IMR-90 (cell line): ENCODE results near the gene ZNF200. TPM values are rescaled to one million over a fixed set of nuclear protein-coding genes. Genes with fewer than 3 reads are reported as not detected.

Experiments used
- ATAC-seq: fragments of 200-7000 bp; cut with Tn5 transposase; 2 replicates; pipeline ENCODE4 v1.9.1; 2020; ENCODE audit warnings: low read depth, mild to moderate bottlenecking, moderate library complexity
- BruUV-seq: library from RNA; stranded (reverse); fragments of 400-500 nt; replicated peaks from 2 replicates; lab custom pipeline; 2021; lab: Mats Ljungman, UMichigan
- CTCF ChIA-PET: fragments of 300-600 bp; formaldehyde crosslinking; extraction: SDS; loops from one replicate; lab custom pipeline; 2021; ENCODE audit warnings: antibody characterized with exemption; lab: Yijun Ruan, JAX
- POLR2A ChIA-PET: fragments of 300-600 bp; sonication (Branson Sonifier 250); formaldehyde crosslinking; loops from one replicate; lab custom pipeline; 2022; ENCODE audit warnings: antibody characterized with exemption; ENCODE audit not compliant: unreplicated experiment; lab: Charles Lee
- DNase-seq: peaks from one replicate; pipeline ENCODE4 v3.0.0; 2013
- H2AFZ ChIP-seq: replicated peaks from 2 replicates; pipeline ENCODE3; 2013; ENCODE audit warnings: low read length, mild to moderate bottlenecking; ENCODE audit not compliant: poor library complexity
- H2AK5ac ChIP-seq: 2 replicates; pipeline ENCODE4 v1.6.1; 2013; ENCODE audit warnings: low read depth, low read length, inconsistent platforms
- H2AK9ac ChIP-seq: replicated peaks from 2 replicates; pipeline ENCODE3; 2013; ENCODE audit warnings: mild to moderate bottlenecking, low read depth, low read length, moderate library complexity; ENCODE audit not compliant: poor library complexity
- H2BK120ac ChIP-seq: 2 replicates; pipeline ENCODE4 v1.6.1; 2013; ENCODE audit warnings: low read depth, low read length, inconsistent platforms
- H2BK15ac ChIP-seq: 3 replicates; pipeline ENCODE4 v1.6.1; 2013; ENCODE audit warnings: low read depth, low read length, inconsistent platforms
- H2BK20ac ChIP-seq: 2 replicates; pipeline ENCODE4 v1.6.1; 2013; ENCODE audit warnings: low read depth, mild to moderate bottlenecking, inconsistent platforms, low read length, moderate library complexity
- H2BK5ac ChIP-seq: 2 replicates; pipeline ENCODE4 v1.6.1; 2013; ENCODE audit warnings: mild to moderate bottlenecking, low read depth, low read length, inconsistent platforms; ENCODE audit not compliant: poor library complexity, severe bottlenecking
- H3K14ac ChIP-seq: replicated peaks from 2 replicates; pipeline ENCODE4 v1.6.1; 2013; ENCODE audit warnings: low read depth, low read length, inconsistent platforms
- H3K18ac ChIP-seq: 2 replicates; pipeline ENCODE4 v1.6.1; 2013; ENCODE audit warnings: low read depth, low read length, control low read depth
- H3K23ac ChIP-seq: 2 replicates; pipeline ENCODE4 v1.6.1; 2013; ENCODE audit warnings: low read depth, low read length, inconsistent platforms
- H3K27ac ChIP-seq: 2 replicates; pipeline ENCODE4 v1.5.1; 2013; ENCODE audit warnings: mild to moderate bottlenecking, control low read depth, low read length; ENCODE audit not compliant: insufficient read depth
- H3K27me3 ChIP-seq: 2 replicates; pipeline ENCODE4 v1.6.1; 2013; ENCODE audit warnings: low read length; ENCODE audit not compliant: control insufficient read depth, insufficient read depth
- H3K36me3 ChIP-seq: 2 replicates; pipeline ENCODE4 v1.6.1; 2013; ENCODE audit warnings: low read length, mixed read lengths; ENCODE audit not compliant: control insufficient read depth, insufficient read depth
- H3K4ac ChIP-seq: 2 replicates; pipeline ENCODE4 v1.6.1; 2013; ENCODE audit warnings: low read depth, low read length, inconsistent platforms
- H3K4me1 ChIP-seq: 2 replicates; pipeline ENCODE4 v1.6.1; 2013; ENCODE audit warnings: low read length, mixed read lengths; ENCODE audit not compliant: control insufficient read depth, insufficient read depth
- H3K4me2 ChIP-seq: 2 replicates; pipeline ENCODE4 v1.6.1; 2013; ENCODE audit warnings: low read depth, mild to moderate bottlenecking, control low read depth, low read length, moderate library complexity
- H3K4me3 ChIP-seq: 2 replicates; pipeline ENCODE4 v1.5.1; 2013; ENCODE audit warnings: low read depth, mild to moderate bottlenecking, control low read depth, low read length, moderate library complexity; ENCODE audit not compliant: insufficient read depth
- H3K56ac ChIP-seq: 2 replicates; pipeline ENCODE4 v1.6.1; 2013; ENCODE audit warnings: low read length, inconsistent platforms; ENCODE audit not compliant: insufficient read depth; ENCODE audit errors: extremely low read depth
- H3K79me1 ChIP-seq, 2 experiments: 2 replicates each; pipeline ENCODE4 v1.6.1; 2013; ENCODE audit warnings: low read length in 2 of 2, inconsistent platforms in 1 of 2, low read depth in 1 of 2
- H3K9ac ChIP-seq: 2 replicates; pipeline ENCODE4 v1.6.1; 2013; ENCODE audit warnings: low read depth, low read length, control low read depth
- H3K9me1 ChIP-seq: 2 replicates; pipeline ENCODE4 v1.6.1; 2013; ENCODE audit warnings: low read length, inconsistent platforms; ENCODE audit not compliant: insufficient read depth
- H3K9me3 ChIP-seq: 2 replicates; pipeline ENCODE4 v1.6.1; 2013; ENCODE audit warnings: low read length; ENCODE audit not compliant: control insufficient read depth, insufficient read depth
- H4K20me1 ChIP-seq: 2 replicates; pipeline ENCODE4 v1.6.1; 2013; ENCODE audit warnings: low read length, inconsistent platforms; ENCODE audit not compliant: insufficient read depth
- H4K5ac ChIP-seq: 2 replicates; pipeline ENCODE4 v1.6.1; 2013; ENCODE audit warnings: mild to moderate bottlenecking, low read depth, low read length, control low read depth
- H4K8ac ChIP-seq, 2 experiments: 2 replicates each; pipeline ENCODE4 v1.6.1; 2013; ENCODE audit warnings: low read depth in 2 of 2, low read length in 2 of 2, control low read depth in 1 of 2, inconsistent platforms in 1 of 2
- H4K91ac ChIP-seq: 2 replicates; pipeline ENCODE4 v1.6.1; 2013; ENCODE audit warnings: low read depth, low read length, inconsistent platforms; ENCODE audit not compliant: insufficient read depth
- POLR2A ChIP-seq: IDR thresholded peaks from 2 replicates; pipeline ENCODE4 v1.6.1; 2012; ENCODE audit warnings: mild to moderate bottlenecking, low read depth, low read length
- RCOR1 ChIP-seq: IDR thresholded peaks from 2 replicates; pipeline ENCODE4 v1.6.1; 2012; ENCODE audit warnings: mild to moderate bottlenecking, low read length, improper control_type of control experiment; ENCODE audit not compliant: insufficient replicate concordance
- RFX5 ChIP-seq: IDR thresholded peaks from 2 replicates; pipeline ENCODE4 v1.8.0; 2012; ENCODE audit warnings: low read depth, mild to moderate bottlenecking, low read length, moderate library complexity
- WGBS, 2 experiments: methylation state at CpG; one replicate each; pipeline versions ENCODE4 v1.1.5 to v1.1.7; 2013; ENCODE audit warnings: missing lambda C conversion rate in 2 of 2; ENCODE audit not compliant: insufficient read length in 1 of 2; ENCODE audit errors: extremely low coverage in 2 of 2; 5-methylcytosine and 5-hydroxymethylcytosine counted together
- dilution Hi-C: fragments of 300-500 bp; cut with HindIII; formaldehyde crosslinking; loops from one replicate; pipeline ENCODE4 v1.14.3; 2018; ENCODE audit warnings: low sequenced_read_pairs; ENCODE audit not compliant: unreplicated experiment
- in situ Hi-C: fragments of 300-500 bp; cut with MboI; formaldehyde crosslinking; loops from 3 replicates; pipeline ENCODE4 v1.14.3; 2019; ENCODE audit warnings: low sequenced_read_pairs, inconsistent platforms, mixed read lengths
- intact Hi-C: fragments of 100-400 bp; cut with micrococcal nuclease; formaldehyde crosslinking; loops from 2 replicates; pipeline ENCODE4 v1.10.0; 2022
- polyA plus RNA-seq, 3 experiments: library from polyadenylated mRNA; depleted of rRNA; stranded (reverse); fragments of >200 nt; gene quantifications; 2 replicates each; pipeline ENCODE4 v1.2.3, GENCODE V29; 2012; ENCODE audit warnings: low replicate concordance in 1 of 3
- total RNA-seq: library from RNA; depleted of rRNA; stranded (reverse); fragments of >200 nt; gene quantifications from 2 replicates; pipeline ENCODE4 v1.2.3, GENCODE V29; 2012

The ZNF200 gene
- total and polyA plus RNA-seq, 2 of the 4 experiments (the other 2 are of a cell fraction) = 3.7 to 7.5 TPM

GRCh38 chr16:3282103-3282729 is 47.3 kb upstream of the ZNF200 start:
- TF ChIP-seq POLR2A (no peak), RFX5 (no peak), RCOR1 (no peak)
- peaks cover 19% of the 10 kb centered on the region for H4K20me1 ChIP-seq
- peak overlapping the region; percentile 90 for H3K4ac ChIP-seq
- H3K9ac ChIP-seq = peak overlapping the region; percentile 95
- dilution Hi-C loops (no loop called here), in situ Hi-C loops (no loop called here), intact Hi-C loops (loop anchor here (2.0 to 10.0 kb wide), 3 partner anchors 17 to 223 kb away; partner anchors contain the start of genes CLUAP1 and ZNF200)
- H3K9me3 ChIP-seq = peaks cover 7% of the 10 kb centered on the region; the same call in 1 of the 2 replicates
- peak overlapping the region; percentile 89 for H2AFZ ChIP-seq
- H3K79me1 ChIP-seq = peaks cover 8 to 43% of the 10 kb centered on the region in 2 experiments
- peak overlapping the region; percentile 32; the same call in 1 of the 2 replicates for H3K18ac ChIP-seq
- ChIA-PET CTCF (interaction anchor here (1.0 kb wide), 1 partner anchor 15 kb away, joined by 3 read pairs; no protein-coding TSS in a partner anchor), POLR2A (no interaction called here)
- no peaks in the 10 kb centered on the region for H3K9me1 ChIP-seq
- peak overlapping the region; percentile 88 to 93 for H4K8ac ChIP-seq
- peak overlapping the region; percentile 87 for H2AK5ac ChIP-seq
- H3K27me3 ChIP-seq = no peaks in the 10 kb centered on the region; the same call in 1 of the 2 replicates
- peak; percentile 62 for ATAC-seq
- H3K4me1 ChIP-seq = peaks cover 6% of the 10 kb centered on the region; the same call in 1 of the 2 replicates
- peak overlapping the region; percentile 96 for H3K23ac ChIP-seq
- DNase-seq = peak; percentile 69
- peak overlapping the region; percentile 92 for H3K4me2 ChIP-seq
- H2BK15ac ChIP-seq = no peak overlapping the region
- peak overlapping the region; percentile 70 for H3K56ac ChIP-seq
- peak overlapping the region; percentile 69 for H4K5ac ChIP-seq
- H3K14ac ChIP-seq = peak overlapping the region; percentile 96
- H2BK120ac ChIP-seq = peak overlapping the region; percentile 16; the same call in 1 of the 2 replicates
- peaks cover 12% of the 10 kb centered on the region for H3K36me3 ChIP-seq
- WGBS, 2 experiments = 0% methylated on average over 4 of the region's 29 CpGs; no CpG with 5 or more reads in 1 of the 2 experiments
- peak overlapping the region; percentile 69 for H3K27ac ChIP-seq
- peak overlapping the region; percentile 55 for H2AK9ac ChIP-seq
- 0 out of 2 replicates have a peak overlapping the region, but pooled peaks have one; percentile 16 for H4K91ac ChIP-seq
- no peak overlapping the region for H2BK20ac ChIP-seq
- no TSS peak for BruUV-seq
- peak overlapping the region; percentile 7 for H2BK5ac ChIP-seq
- H3K4me3 ChIP-seq = peak overlapping the region; percentile 79
